SK-N-MC (cell line): ENCODE data around the gene PASD1.

Experiments
- EZH2 ChIP-seq: fragments of 200-600 bp; sonication (generic); IDR thresholded peaks from one replicate; pipeline ENCODE4 v1.6.1; 2017; ENCODE audit warnings: antibody characterized with exemption
- POLR2AphosphoS5 ChIP-seq: IDR thresholded peaks from 2 replicates; pipeline ENCODE4 v1.6.1; 2012; ENCODE audit warnings: mild to moderate bottlenecking, low read depth, low read length, borderline replicate concordance

DNA sequence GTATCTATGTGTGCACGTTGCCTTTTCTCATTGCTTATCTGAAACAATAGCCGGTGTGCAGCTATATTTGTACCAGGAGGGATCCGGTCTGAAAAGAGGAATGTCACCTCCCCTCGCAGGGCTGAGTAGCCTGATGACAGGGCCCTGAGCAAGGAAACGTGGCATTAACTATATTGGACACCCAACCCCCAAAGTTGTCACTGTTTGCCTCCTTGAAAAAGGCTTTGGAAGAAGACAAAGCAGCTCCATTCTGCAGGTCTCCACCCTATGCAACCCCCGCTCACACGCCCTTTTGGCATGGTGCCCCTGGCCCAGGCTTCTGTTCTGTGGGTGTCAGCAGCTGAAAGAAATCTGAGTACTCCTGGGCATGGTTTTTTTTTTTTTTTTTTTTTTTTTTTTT, 140.0 kb downstream of the PASD1 start:
- TF ChIP-seq POLR2AphosphoS5: no peak
- TF ChIP-seq EZH2: no peak
